ENCODE results near the gene SLX9. TPM values are rescaled to one million over a fixed set of nuclear protein-coding genes. Genes with fewer than 3 reads are reported as not detected.
"Not testable (repeated sequence)": the region's sequence is repeated elsewhere in the genome, so short reads cannot be mapped to it uniquely, and the experiment has no call there.

Gene SLX9
- total RNA-seq, 1 donor from 2014 or later, result 30.4 TPM

- Mint-ChIP-seq H3K9me3 (ENCODE audit: unreplicated experiment) (no peaks in the 10 kb centered on the region), H3K4me3 (ENCODE audit: unreplicated experiment) (no peak overlapping the region), H3K4me1 (ENCODE audit: unreplicated experiment) (peaks cover 52% of the 10 kb centered on the region), H3K36me3 (ENCODE audit: unreplicated experiment) (peaks cover 4% of the 10 kb centered on the region), H3K27ac (ENCODE audit: unreplicated experiment) (no peak overlapping the region), H3K27me3 (ENCODE audit: unreplicated experiment) (peaks cover 16% of the 10 kb centered on the region)
- no peak for DNase-seq (ENCODE audit: extremely low spot score, unreplicated experiment)
- no peak for TF ChIP-seq CTCF (IDR thresholded peaks at IDR 0.05)
Measured at GRCh38 chr21:44927259-44927586, 12.6 kb upstream of the SLX9 start.

- TF ChIP-seq CTCF (IDR thresholded peaks at IDR 0.05), result no peak
- H3K4me3 Mint-ChIP-seq (ENCODE audit: unreplicated experiment), result peak overlapping the region; percentile 15
- H3K4me1 Mint-ChIP-seq (ENCODE audit: unreplicated experiment), result peaks cover 52% of the 10 kb centered on the region
- H3K27me3 Mint-ChIP-seq (ENCODE audit: unreplicated experiment), result peaks cover 15% of the 10 kb centered on the region
- H3K27ac Mint-ChIP-seq (ENCODE audit: unreplicated experiment), result peak overlapping the region; percentile 92
- peaks cover 4% of the 10 kb centered on the region for H3K36me3 Mint-ChIP-seq (ENCODE audit: unreplicated experiment)
- no peaks in the 10 kb centered on the region for H3K9me3 Mint-ChIP-seq (ENCODE audit: unreplicated experiment)
- DNase-seq (ENCODE audit: extremely low spot score, unreplicated experiment), result no peak
Measured at GRCh38 chr21:44927587-44928461, 12.0 kb upstream of the SLX9 start.

- H3K4me3 Mint-ChIP-seq (ENCODE audit: unreplicated experiment); DNase-seq (ENCODE audit: extremely low spot score, unreplicated experiment); H3K9me3 Mint-ChIP-seq (ENCODE audit: unreplicated experiment); H3K36me3 Mint-ChIP-seq (ENCODE audit: unreplicated experiment): not testable (repeated sequence)
- H3K4me1 Mint-ChIP-seq (ENCODE audit: unreplicated experiment), result peaks cover 52% of the 10 kb centered on the region
- peaks cover 11% of the 10 kb centered on the region for H3K27me3 Mint-ChIP-seq (ENCODE audit: unreplicated experiment)
- H3K27ac Mint-ChIP-seq (ENCODE audit: unreplicated experiment), result peak overlapping the region; percentile 92
Measured at GRCh38 chr21:44928500-44929241, 11.2 kb upstream of the SLX9 start.

GRCh38 chr21:44929242-44929798, 10.5 kb upstream of the SLX9 start:
- Mint-ChIP-seq H3K36me3 (ENCODE audit: unreplicated experiment) (no peaks in the 10 kb centered on the region), H3K27ac (ENCODE audit: unreplicated experiment) (peak overlapping the region; percentile 44), H3K4me1 (ENCODE audit: unreplicated experiment) (peaks cover 52% of the 10 kb centered on the region), H3K27me3 (ENCODE audit: unreplicated experiment) (peaks cover 5% of the 10 kb centered on the region), H3K9me3 (ENCODE audit: unreplicated experiment) (no peaks in the 10 kb centered on the region), H3K4me3 (ENCODE audit: unreplicated experiment) (no peak overlapping the region)
- TF ChIP-seq CTCF (IDR thresholded peaks at IDR 0.05), result no peak
- DNase-seq (ENCODE audit: extremely low spot score, unreplicated experiment), result no peak

GRCh38 chr21:44929799-44930542, 9.9 kb upstream of the SLX9 start:
- H3K27ac Mint-ChIP-seq (ENCODE audit: unreplicated experiment), result peak overlapping the region; percentile 38
- DNase-seq (ENCODE audit: extremely low spot score, unreplicated experiment), result no peak
- no peaks in the 10 kb centered on the region for H3K9me3 Mint-ChIP-seq (ENCODE audit: unreplicated experiment)
- H3K4me3 Mint-ChIP-seq (ENCODE audit: unreplicated experiment), result no peak overlapping the region
- H3K4me1 Mint-ChIP-seq (ENCODE audit: unreplicated experiment), result peaks cover 49% of the 10 kb centered on the region
- peaks cover 4% of the 10 kb centered on the region for H3K27me3 Mint-ChIP-seq (ENCODE audit: unreplicated experiment)
- H3K36me3 Mint-ChIP-seq (ENCODE audit: unreplicated experiment), result no peaks in the 10 kb centered on the region
- TF ChIP-seq CTCF (IDR thresholded peaks at IDR 0.05), result no peak
